Measurements from ENCODE around the gene TGFB1.

TGFB1 gene

DNA sequence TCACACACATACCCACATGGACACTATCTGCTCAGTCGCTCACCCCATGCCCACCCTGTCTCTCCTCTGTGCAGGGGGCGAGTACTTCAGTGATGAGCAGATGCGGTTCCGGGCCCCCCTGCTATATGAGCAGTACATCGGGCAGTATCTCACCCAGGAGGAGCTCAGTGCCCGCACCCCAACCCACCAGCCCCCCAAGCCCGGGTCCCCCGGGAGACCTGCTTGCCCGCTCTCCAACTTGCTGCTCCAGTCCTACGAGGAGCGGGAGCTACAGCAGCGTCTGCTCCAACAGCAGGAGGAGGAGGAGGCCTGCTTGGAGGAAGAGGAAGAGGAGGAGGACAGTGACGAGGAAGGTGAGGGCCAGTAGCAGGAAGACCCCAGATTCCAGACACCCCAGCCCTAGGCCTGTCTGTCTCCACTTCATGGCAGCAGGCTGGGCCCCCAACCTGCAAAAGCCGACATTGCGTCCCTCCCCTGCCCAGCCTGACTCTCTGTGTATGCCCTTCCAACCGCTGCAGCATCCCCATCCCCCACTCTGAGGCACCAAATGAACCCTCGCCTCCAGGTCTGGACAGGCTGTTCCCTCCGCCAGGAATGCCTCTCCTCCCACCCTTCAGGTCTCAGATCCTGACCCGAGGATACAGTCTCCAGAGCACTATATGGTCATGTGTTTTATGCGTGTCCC lies 34.1 kb downstream of the TGFB1 start:
- DNase-seq, result no peak

DNA sequence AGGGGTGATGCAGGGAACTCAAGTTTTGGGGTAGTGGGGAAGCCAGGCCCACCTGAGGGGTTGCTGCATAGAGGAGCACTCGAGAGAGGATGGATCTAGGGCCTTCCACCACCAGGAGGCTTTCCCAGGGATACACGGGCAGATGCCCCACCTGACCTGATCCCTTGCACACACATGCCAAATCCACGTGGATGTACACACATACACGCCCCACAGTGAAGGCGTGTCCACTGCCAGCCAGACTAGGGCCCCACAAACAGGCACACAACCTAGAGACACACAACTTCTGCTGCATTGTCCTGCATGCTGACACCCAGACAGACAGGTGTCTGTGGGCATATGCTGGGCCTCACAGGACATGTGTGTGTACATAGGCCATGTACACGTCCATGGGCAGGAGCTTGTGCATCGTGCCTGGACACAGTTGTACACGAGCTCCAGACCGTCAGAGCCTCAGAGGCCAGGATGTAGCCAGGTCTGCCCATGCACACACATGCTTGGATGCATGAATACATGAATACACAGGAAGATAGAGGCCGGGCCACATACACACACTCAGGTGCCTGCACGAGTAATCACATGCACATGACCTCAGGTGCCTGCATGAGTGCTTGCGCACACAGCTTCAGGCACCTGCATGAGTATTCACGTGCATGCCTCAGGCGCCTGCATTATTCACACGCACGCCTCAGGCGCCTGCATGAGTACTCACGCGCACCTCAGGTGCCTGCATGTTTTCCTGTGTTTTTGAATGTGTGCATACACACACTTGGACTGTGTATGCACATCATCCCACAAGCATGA lies 34.8 kb downstream of the TGFB1 start:
- DNase-seq, result no peak

DNA sequence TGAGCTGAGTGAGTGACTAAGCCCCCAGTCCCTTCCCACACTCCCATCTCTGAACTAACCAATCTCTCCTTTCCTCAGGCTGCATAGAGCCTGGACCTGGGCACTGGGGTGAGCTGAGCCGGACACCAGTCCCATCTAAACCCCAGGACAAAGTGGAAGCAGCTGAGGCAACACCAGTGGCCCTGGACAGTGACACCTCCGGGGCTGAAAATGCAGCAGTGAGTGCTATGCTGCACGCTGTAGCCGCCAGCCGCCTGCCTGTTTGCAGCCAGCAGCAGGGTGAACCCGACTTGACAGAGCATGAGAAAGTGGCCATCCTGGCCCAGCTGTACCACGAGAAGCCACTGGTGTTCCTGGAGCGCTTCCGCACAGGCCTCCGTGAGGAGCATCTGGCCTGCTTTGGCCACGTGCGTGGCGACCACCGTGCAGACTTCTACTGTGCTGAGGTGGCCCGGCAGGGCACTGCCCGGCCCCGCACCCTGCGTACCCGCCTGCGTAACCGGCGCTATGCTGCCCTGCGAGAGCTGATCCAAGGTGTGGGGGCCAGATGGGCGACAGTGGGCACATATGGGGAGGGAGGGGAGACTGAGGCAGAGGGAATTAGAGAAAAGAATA lies 37.3 kb downstream of the TGFB1 start:
- DNase-seq, result no peak

DNA sequence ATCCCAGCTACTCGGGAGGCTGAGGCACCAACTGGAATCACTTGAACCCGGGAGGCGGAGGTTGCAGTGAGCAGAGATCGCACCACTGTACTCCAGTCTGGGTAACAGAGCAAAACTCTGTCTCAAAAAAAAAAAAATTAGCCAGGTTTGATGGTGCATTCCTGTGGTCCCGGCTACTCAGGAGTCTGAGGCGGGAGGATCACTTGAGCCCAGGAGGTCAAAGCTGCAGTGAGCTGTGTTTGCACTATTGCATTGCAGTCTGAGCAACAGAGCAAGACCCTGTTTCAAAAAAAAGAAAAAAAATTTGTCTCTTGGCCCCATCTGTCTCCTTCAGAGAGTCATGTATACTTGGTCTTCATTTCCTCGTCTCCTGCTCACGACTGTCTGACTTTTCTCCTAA lies 42.1 kb downstream of the TGFB1 start:
- no peak for DNase-seq

DNA sequence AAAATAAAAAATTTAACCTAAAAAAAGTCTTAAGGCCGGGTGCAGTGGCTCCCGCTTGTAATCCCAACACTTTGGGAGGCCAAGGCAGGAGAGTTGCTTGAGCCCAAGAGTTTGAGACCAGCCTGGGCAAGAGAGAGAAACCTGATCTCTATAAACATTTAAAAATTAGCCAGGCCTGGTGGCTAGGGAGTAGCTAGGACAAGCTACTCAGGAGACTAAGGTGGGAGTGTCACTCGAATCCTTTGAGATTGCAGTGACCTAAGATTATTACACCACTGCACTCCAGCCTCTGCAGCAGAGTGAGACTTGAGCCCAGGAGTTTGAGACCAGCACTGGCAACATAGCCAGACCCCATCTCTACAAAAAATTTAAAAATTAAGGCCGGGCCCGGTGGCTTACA lies 42.6 kb downstream of the TGFB1 start:
- DNase-seq, result no peak

DNA sequence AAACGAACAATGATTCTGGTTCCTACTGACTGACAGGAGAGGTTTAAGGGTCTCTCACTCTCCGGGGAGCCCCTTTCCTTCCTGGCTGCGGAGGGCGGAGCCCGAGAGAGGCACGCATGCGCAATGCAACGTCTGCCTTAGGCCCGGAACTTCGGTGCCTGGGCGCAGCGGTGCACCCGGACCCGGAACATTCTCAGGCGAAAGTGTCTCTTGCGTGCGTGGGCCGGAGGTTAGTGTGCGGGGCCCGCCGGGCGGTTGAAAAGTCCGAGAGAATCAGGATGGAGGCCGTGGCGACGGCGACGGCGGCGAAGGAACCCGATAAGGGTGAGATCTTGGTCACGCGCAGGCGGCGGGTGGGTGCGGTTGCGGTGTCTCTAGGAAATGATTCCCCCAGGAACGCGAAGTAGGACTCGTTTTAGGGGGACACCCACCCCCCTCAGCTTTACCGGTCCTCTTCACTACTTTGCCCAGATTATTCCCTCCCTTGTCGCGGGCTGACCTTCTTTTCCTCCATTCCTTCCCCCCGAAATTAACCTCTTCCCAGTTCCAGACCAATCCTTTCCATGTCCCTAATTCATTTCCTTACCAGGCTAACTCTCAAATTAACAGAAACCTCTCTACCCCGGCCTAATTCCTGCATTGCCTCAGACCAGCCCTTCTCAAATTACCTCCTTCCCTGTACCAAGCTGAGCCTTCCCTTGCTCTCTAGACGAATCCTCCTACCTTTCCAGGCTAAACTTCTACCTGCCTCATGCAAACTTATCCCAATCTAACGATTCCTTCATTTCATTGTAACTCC lies 43.5 kb downstream of the TGFB1 start, which contains the start of gene CCDC97:
Gene CCDC97, plus strand, starts transcription at position 140 of the 799 bp plus-strand sequence. Its CDS starts 139 bp downstream, at position 279.
- DNase-seq, result peak; percentile 89

DNA sequence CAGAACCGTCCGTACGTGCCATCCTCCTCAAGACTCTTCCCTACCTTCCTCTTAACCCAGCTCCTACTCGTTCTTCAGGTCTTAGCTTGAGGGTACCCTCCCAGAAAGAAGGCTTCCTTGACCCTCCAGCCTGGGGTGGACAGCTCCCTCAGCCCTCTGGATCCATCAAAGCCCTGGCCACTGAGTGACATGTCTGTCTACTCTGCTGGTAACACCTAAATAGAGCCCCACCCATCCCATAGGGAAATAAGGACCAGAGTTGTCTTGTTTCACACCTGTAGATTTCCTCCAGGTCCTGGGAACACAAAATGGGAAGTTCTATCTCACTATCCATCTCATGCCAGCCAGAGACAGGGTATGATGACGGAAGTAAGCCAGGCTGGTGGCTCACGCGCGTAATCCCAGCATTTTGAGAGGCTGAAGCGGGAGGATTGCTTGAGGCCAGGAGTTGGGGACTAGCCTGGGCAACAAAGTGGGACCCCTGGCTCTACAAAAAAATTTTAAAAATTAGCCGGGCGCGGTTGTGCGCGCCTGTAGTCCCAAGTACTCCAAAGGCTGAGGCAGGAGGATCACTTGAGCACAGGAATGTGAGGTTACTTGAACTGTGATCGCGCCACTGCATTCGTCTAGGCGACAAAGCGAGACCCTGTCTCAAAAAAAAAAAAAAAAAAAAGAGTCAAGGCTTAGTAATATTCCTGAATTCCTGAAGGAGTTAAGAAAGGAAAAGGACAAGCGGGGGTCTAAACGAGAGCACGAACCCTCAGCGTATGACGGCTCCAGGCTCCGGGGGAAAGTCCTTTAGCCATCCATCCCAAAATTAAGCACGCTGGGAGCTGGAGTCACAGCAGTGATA lies 44.3 kb downstream of the TGFB1 start:
- DNase-seq, result no peak

DNA sequence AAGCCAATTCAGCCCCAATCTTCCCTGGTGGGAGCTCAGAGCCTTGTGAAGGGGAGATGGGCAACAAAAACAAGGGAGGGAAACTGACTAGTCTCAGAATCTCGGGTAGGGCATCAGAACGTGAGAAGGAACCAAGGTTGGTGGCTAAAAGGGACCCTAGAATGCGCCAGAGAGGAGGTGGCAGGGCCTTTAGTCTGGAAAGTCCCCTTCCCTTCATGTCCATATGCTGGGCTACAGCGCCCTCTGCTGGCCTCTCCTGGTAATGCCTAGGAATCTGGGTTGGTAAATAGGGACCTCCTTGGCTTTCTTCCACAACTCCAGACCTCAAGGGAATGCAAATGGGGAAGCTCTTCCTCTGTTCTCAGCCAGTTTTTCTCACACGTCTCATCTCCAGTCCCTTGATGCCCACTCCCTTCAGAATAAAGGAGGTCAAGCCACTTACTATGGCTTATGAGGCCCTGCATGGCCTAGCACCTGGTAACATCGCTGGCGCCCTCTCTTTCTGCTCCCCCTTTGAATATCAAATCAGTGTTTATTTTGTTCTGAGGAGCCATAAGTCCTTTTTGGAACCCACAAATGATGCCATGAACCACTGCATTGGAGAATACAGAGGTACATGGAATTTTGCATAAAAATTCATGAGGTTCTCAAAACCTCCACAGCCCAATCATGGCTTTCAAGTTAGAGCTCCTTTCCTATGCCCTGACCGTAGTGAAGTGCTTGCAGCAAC lies 45.1 kb downstream of the TGFB1 start:
- DNase-seq, result peak; percentile 94

DNA sequence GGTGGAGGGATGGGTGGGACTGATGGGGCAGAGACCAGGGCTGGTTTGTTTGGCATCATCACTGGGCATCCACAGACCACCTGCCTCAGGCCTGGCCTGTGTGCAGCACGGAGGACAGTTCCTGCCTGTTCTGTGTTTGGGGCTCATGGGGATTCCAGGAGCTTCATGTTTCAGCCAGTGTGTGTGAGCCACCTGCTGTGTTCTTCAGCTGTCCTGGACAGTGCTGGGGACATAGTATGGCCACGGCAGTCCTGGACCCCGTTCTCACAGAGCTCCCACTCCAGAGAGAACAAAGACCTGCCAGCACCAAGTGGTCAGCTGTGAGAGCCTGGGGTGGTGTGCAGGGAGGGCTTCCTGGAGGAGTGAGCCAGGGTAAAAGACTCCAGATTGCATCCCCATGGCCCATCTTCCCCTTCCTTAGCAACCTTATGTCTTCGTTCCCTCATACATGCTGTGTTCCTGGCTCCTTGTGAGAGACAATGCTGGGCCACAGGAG lies 45.7 kb downstream of the TGFB1 start:
- DNase-seq, result no peak

DNA sequence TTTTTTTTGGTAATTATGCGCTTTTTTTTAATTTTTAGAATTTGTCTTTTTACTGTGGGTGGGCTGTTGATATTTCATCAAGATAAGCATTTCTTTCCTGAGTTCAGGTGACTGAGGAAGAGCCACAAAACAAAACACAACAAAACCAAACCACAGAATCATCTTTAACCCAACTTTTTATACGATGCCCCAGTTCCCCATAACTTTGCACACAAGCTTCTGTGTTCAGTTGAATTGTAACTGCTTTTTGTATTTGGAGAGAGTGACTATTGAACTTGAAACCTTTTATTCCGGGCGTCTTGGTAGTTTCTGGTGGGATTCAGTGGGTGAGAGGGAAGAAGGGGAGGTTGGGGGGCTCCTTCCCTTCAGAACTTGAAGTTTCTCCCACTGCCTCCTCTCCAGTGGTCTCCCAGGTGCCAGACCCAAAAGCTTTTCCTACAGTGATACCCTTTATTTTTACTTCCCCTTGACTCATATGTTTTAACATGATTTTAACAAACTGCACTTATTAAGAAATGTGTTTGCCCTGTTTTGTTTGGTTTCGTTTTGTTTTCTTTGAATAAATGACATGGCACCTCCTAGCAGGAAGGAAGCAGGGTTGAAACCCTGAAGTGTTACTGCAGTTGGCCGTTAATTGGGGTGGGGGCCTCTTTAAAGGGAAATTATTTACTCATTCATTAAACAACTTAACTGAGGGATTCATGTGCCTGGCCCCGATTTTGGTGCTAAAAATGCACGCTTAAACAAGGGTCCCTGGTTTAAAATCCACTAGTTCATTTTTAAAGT lies 46.4 kb downstream of the TGFB1 start:
- no peak for DNase-seq

DNA sequence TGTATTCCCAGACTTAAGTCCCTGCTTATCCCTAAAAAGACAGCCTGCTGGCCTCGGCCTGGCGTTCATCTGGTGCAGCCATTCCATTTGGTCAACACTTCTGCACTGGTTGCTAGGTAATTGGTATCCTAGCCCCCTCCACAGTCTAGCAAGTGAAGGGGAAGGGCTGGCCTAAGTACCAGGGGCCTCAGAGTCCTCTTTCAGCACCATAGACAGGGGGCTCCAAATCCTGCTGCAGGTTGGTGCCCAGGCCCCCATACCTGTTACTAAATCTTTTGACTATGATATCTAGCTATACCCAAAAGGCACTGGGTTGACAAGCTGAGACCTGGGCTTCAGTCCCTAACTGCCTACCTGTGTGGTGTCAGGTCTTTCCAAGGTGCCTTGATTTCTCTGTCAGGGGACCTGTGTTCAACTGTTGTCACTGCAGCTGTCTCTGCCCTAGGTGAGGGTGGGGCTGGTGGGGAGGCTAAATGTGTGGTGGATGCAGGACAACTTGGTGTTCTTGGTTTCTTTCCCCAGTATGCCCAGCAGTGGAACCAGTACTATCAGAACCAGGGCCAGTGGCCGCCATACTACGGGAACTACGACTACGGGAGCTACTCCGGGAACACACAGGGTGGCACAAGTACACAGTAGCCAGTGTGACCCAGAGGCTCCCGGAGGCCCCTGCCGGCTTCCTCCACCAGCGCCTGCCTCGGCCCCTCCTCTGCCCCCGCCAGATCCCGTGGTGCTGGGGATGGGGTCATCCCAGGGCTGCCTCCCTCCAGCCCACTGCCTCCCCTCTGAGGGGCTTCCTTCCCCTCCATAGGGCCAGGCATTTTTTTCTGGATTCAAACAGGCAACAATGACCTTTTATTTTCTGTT lies 47.6 kb downstream of the TGFB1 start:
- DNase-seq, result no peak

DNA sequence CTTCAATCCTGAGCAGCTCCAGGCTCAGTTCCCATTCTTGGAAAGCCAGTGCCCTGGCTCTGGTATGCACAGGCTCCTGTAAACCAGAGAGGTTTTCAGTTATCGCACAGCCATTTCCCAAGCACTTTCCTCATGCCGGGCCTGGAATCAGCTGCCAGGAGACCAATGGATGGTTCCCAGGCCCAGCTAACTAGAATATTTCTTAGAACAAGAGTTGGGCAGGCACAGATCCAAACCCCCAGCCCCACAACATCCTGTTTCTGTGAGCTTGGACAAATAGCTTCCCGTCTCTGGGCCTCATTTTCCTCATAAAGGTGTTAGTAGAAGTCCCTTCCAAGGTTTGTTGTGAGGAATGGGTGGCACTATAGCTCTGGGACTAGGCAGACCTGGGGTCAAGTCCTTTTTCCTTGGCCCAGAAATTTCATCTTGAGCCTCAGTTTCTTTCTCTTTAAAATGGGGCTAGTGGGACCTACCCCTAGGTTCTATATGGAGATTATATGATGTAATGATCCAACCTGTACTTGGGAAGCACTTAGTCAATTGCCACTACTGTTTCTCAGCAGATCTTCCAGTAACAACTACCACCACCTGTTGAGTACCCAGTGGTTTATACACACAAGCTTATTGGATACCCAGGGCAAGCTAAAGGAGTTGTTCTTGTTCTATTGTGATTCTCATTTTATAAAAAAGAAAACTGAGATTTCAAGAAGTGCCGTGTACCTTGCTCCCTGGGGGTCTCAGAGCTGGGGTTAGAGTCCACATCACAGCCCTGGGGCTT lies 48.8 kb downstream of the TGFB1 start:
- no peak for DNase-seq

DNA sequence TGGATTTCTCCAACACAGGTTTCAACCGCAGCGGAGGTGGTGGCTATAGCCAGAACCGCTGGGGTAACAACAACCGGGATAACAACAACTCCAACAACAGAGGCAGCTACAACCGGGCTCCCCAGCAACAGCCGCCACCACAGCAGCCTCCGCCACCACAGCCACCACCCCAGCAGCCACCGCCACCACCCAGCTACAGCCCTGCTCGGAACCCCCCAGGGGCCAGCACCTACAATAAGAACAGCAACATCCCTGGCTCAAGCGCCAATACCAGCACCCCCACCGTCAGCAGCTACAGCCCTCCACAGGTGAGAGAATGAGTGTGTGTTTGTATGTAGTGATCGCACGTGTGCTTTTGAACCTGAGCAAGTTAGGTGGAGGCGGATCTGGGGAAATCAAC lies 49.8 kb downstream of the TGFB1 start:
- no peak for DNase-seq

DNA sequence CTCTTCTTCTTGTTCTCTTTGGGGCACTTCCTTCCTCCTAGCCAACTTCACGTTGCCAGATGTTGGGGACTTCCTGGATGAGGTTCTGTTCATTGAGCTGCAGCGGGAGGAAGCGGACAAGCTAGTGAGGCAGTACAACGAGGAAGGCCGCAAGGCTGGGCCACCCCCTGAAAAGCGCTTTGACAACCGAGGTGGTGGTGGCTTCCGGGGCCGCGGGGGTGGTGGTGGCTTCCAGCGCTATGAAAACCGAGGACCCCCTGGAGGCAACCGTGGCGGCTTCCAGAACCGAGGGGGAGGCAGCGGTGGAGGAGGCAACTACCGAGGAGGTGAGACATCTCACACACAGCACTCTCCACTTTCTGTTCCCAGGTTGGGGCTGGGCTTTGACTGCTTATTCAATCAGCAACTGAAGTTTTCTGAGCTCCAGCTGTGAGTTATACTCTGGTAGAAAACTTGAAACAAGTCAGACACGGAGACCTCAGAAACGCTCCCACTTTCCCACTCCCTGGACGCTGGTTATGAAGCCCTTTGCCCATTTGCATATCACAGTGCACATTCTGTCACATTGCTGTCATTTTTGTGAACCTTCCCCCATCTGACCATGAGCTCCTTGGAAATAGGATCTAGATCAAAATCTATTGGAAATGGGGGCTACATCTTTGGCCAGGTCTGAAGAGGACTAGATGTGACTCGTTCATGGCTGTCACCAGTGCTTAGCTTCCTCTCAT lies 50.9 kb downstream of the TGFB1 start:
- peak; percentile 79 for DNase-seq

DNA sequence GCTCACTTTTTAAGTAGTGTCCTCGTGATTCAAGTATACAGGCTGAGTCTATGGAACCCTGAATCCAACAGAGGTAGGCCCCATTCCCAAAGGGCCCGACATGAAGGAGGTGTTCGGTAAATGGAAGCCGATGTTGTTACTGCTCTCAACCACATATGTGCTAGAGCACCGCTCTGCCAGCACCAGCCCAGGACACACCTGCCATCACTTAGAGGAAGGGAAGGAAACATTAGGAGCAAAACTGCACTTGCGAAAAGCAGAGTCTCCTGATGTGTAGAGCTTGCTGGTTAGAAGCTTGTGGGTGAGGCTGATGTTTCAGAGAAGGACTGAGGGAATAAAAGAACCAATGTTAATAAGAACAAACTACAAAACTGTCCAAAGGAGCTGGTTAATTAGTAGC lies 53.2 kb downstream of the TGFB1 start:
- DNase-seq, result no peak

DNA sequence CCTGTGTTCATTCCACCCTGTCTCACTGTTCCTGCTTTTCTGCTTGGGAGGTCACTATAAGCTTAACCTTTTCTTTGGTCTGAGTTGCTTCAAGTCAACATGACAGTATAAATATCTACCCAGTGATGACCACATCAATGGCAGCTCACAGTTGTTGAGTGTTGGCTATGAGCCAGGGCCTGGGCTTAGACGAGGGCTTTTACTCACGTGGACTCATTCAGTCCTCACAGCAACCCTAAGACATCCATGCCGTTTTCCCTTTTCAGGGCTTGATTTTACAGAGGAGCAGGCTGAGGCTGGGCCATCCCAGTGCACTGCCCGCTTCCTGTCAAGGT lies 54.0 kb downstream of the TGFB1 start:
- DNase-seq, result peak; percentile 47

DNA sequence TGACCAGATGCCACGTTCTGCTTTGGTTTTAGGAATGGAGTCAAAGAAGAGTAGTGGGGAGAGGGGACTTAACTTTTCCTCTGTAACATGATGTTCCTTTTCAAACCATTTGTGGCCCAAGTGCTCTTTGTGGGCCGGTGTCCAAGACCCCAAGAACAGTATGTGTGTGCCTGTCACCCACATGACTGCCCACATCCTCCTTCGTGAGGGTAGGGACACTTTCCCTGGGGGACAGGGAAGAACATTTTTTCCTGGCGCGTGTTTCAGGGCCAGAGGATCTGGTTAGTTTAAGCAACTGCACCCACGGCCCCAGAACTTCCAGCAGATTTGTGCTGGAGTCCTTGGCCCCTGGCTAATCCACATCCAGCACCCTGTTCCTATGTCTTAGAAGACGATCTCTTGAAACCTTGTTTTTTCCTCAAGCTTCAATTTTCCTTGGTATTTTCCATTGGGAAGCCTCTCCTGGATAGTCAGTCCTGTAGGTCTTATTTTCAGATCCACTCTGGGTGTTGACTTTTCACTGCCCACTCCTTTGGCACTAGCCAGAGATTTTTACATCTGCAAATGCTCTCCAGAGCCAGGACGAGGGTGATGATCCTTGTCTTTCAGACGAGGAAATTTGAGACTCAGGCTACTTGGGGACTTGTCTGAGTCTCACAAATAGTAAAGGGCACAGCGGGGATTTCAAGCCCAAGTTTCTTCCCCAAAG lies 54.5 kb downstream of the TGFB1 start:
- no peak for DNase-seq

Data from activated naive CD4-positive, alpha-beta T cell treated with Interleukin-2 at 50 U/mL for 16 hours (primary cell).